HG03103 (cell line): ENCODE data around the gene NRP2.

Source experiments
- ATAC-seq: cut with Tn5 transposase; IDR thresholded peaks from one replicate; pipeline ENCODE4 v1.9.1; 2021; ENCODE audit warnings: low read depth; ENCODE audit not compliant: unreplicated experiment

The NRP2 gene

GRCh38 chr2:205769879-205770278, 87.6 kb downstream of the NRP2 start:
- ATAC-seq: no peak

- no peak for ATAC-seq
Measured at GRCh38 chr2:205770577-205770976, 88.3 kb downstream of the NRP2 start.

GRCh38 chr2:205771031-205771430, 88.7 kb downstream of the NRP2 start:
- no peak for ATAC-seq

GRCh38 chr2:205771666-205772065, 89.4 kb downstream of the NRP2 start:
- no peak for ATAC-seq

- ATAC-seq: no peak
Measured at GRCh38 chr2:205772983-205773382, 90.7 kb downstream of the NRP2 start.

- ATAC-seq: no peak
Measured at GRCh38 chr2:205773989-205774388, 91.7 kb downstream of the NRP2 start.

GRCh38 chr2:205775097-205775877, 93.0 kb downstream of the NRP2 start:
- ATAC-seq: no peak

- ATAC-seq: no peak
Measured at GRCh38 chr2:205776139-205776538, 93.8 kb downstream of the NRP2 start.

- ATAC-seq: no peak
Measured at GRCh38 chr2:205776720-205777119, 94.4 kb downstream of the NRP2 start.

- ATAC-seq: no peak
Measured at GRCh38 chr2:205778356-205778755, 96.1 kb downstream of the NRP2 start.

- ATAC-seq: no peak
Measured at GRCh38 chr2:205780645-205781044, 98.3 kb downstream of the NRP2 start.

- no peak for ATAC-seq
Measured at GRCh38 chr2:205781244-205781931, 99.1 kb downstream of the NRP2 start.

GRCh38 chr2:205782941-205783340, 100.6 kb downstream of the NRP2 start:
- no peak for ATAC-seq

GRCh38 chr2:205783872-205784499, 101.7 kb downstream of the NRP2 start:
- ATAC-seq: no peak

GRCh38 chr2:205785507-205786260, 103.4 kb downstream of the NRP2 start:
- no peak for ATAC-seq

- ATAC-seq: no peak
Measured at GRCh38 chr2:205786976-205787375, 104.7 kb downstream of the NRP2 start.

GRCh38 chr2:205787761-205788160, 105.5 kb downstream of the NRP2 start:
- no peak for ATAC-seq

GRCh38 chr2:205789906-205790305, 107.6 kb downstream of the NRP2 start:
- no peak for ATAC-seq

GRCh38 chr2:205792908-205793307, 110.6 kb downstream of the NRP2 start:
- ATAC-seq: no peak

GRCh38 chr2:205796805-205797313, 114.6 kb downstream of the NRP2 start:
- ATAC-seq: no peak

- ATAC-seq: no peak
Measured at GRCh38 chr2:205797866-205798265, 115.6 kb downstream of the NRP2 start.
